SKM-1 treated with dmso at 0.1 percent for 144 hours (cell line): ENCODE results near the gene MACROH2A1.
A peak's percentile ranks its signal among the peaks of the same experiment; 100 is the strongest.

Experiments used
- DNase-seq: peaks from one replicate; lab custom pipeline; 2025; ENCODE audit not compliant: unreplicated experiment; lab: John Stamatoyannopoulos, UW

Gene MACROH2A1

GRCh38 chr5:135333732-135334515, 65.1 kb downstream of the MACROH2A1 start:
- no peak for DNase-seq

DNA sequence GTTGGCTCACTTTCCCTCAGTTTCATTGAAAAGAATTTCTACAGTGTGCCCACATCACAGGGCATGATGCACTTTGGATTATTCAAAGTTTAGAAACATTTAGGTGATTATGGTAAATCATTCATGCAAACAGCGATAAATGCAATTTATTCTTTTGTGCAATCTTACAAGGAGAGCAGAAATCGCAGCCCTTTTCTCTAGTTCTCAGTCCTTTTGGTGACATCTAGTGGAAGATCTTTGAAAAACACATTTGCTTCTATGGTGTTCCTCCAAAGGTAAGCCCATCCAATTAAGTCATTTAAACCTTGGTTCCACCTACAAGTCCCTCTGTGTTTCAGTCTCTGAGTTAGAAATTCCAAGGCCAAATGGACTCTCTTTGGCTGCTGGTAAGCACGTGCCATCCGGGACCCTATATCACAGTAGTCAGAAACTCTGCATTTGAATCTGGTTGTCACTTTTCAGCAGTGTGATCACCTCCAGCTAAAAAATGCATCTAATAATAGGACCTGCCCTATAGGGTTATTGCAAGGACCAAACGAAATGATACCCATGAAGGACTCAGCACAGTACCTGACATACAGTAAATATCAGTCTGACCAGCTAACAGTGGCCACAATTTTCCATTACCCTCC, 66.4 kb downstream of the MACROH2A1 start:
- peak; percentile 48 for DNase-seq

- no peak for DNase-seq
Measured at GRCh38 chr5:135331612-135332011, 67.4 kb downstream of the MACROH2A1 start.

DNA sequence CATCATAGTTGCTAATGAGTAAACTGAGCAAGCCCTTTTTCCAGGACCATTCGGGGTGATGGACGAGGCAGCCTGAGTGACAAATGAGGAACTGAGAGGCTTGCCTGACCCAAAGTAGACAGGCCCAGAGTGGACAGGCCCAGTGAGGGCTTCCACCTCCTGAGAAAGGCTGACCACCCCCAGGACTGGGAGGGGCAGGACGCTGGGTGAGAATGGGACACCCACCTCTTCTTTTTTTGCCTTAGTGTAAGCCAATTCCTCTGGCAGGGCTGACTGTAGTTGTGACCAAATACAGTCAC, 68.3 kb downstream of the MACROH2A1 start:
- DNase-seq, result no peak

- DNase-seq, result no peak
Measured at GRCh38 chr5:135329913-135330797, 68.9 kb downstream of the MACROH2A1 start.

DNA sequence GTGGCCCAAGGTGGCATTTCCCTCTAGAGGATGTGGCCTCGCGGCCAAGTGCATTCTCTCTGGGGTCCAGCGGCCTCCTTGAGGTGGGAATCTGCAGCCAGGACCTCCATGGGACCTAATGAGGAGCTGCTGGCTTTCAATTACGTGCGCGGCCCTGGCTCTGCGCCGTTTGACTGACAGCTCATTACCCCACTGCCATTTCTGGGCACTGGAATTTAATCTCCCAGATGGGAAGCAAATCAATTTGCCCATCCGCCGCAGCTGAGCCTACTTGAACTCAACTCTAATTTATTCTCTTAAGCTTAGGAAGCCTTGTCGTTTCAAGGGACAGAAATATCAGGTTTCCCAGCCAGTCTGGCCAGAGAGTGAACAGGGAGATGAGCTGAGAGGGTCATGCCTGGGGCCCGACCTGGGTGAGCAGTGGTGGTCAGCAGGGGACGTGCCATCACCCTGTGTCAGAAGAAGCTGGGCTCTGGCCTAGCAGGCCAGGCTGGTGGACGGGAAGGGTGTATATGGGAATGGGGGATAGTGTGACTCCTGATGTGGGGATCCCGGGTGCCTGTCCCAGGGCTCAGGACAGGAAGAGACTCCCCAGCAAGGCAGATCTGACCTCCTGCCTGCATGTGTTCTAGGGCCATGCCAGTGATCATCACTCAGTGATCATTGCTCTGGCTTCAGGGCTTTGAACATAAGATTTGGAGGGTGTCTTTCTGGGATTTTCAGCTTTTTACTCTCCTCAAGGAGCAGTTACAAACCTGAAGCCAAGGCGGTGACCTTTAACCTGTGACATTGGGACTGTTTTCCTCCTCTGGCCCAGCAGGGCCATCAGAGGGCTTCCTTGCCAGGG, 69.7 kb downstream of the MACROH2A1 start:
- DNase-seq, result no peak

GRCh38 chr5:135328128-135328687, 70.8 kb downstream of the MACROH2A1 start:
- no peak for DNase-seq

- DNase-seq, result no peak
Measured at GRCh38 chr5:135327429-135328127, 71.5 kb downstream of the MACROH2A1 start.

DNA sequence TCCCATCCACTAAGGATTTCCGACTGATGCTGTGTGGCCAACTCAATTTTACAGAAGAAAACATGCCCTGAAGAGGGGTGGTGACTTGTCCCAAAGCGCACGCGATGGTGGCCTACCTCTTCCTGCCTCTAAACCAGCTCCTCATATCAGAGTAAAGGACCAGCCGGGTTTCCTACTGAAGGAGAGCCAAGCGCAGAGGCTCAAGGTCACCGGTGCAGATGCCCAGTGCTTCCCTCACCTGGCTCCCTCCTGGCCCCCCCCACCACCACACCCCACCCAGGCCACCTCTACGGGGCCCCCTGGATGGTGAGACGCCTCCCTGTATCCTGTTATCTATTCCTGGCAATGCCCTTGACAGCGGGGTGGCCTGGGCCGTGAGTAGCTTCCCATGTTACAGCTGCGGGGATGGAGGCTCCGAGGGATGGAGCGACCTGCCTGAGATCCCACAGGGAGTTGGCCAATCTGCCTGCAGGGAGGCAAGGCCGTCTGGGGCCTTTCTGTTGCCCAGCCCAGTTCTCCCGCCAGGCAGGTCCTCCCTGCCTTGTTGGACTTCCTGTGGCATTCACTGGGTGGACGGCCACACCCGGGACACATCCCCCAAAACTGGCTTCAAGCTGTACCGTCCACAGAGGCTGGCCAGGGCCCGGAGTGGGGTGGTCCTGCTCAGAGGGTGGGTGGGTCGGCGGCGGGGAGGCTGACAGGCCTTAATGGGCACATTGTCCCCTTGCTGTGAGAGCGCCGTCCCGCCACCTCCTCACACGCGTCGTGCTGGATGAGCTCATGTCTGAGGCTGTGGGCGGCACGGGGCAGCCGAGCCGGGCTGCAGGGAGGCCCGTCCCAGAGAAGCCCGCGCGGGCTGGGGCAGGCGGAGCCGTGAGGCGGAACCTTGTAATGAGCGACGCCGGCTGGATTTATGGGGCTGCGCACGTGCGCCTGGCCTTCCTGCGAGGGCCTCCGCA, 72.5 kb downstream of the MACROH2A1 start:
- no peak for DNase-seq

- DNase-seq, result no peak
Measured at GRCh38 chr5:135324897-135325650, 74.0 kb downstream of the MACROH2A1 start.

- no peak for DNase-seq
Measured at GRCh38 chr5:135324160-135324559, 74.9 kb downstream of the MACROH2A1 start.

DNA sequence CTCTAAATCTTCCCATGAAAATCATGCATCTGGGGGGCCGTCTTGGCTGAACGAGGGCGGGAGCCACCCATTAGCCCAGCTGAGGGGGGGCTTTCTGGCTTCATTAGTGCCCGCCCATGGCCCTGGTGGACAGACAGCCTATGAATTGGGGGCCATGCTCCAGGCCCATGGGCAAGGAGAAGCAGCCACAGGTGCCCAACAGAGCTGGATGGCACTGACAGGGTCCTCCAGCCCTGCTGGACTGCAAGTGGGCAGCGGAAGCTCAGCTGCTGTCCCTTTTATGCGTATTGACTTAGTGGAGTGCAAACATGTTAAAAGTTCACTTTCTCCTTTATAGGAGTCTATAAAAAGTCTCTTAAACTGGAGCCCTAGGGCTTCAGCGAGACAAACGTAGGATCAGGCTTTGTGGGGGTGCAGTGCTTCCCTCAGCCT, 75.3 kb downstream of the MACROH2A1 start:
- no peak for DNase-seq

- DNase-seq, result no peak
Measured at GRCh38 chr5:135323227-135323626, 75.8 kb downstream of the MACROH2A1 start.

GRCh38 chr5:135322744-135323143, 76.3 kb downstream of the MACROH2A1 start:
- DNase-seq, result no peak

DNA sequence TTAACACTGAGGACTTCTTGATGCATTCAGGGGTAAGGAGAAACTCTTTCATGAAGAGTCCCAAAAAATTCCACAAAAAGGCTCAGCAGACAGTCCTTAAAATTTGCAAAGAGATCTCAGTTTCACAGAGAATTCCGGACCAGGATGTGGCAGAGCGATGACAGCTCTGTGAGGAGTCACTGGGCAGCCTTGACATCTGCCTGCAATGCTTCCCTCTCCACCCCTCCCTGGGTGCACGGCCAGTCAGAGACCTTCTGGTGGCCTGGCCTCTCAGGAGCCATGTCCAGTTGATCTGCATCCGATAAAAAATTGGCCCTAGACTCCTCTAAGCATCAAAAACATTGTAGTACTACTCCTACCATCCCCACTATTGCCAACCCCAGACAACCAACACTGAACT, 76.8 kb downstream of the MACROH2A1 start:
- DNase-seq, result no peak

DNA sequence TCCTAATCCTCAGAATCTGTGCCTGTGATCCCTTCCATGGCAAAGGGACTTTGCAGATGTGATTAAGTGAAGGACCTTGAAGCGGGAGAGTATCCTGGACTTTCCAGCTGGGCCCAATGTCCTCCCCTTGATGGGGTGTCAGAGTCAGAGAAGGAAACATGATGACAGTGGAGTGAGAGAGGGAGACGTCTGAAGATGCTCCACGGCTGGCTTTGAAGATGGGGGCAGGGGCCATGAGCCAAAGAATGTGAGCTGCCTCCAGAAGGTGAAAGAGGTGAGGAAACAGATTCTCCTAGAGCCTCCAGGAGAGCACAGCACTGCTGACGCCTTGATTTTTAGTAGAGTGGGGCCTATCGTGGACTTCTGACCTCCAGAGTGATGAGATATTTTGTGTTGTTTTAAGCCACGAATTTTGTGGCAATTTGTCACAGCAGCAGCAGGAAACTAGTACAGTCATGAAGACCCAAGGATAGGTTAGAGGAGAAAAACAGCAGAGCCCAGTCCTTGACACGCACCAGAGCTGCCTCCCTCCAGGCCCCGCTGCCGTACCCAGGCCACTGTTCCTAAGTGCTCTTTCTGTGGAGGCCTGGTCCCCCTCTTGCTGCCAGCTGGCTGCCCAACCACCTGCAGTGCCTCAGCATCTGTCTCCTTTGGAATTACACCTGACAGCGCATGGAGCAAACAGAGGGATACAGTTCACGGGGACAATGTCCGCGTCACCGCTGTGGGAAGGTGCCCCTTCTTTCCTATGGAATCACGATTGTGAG, 78.1 kb downstream of the MACROH2A1 start:
- no peak for DNase-seq

DNA sequence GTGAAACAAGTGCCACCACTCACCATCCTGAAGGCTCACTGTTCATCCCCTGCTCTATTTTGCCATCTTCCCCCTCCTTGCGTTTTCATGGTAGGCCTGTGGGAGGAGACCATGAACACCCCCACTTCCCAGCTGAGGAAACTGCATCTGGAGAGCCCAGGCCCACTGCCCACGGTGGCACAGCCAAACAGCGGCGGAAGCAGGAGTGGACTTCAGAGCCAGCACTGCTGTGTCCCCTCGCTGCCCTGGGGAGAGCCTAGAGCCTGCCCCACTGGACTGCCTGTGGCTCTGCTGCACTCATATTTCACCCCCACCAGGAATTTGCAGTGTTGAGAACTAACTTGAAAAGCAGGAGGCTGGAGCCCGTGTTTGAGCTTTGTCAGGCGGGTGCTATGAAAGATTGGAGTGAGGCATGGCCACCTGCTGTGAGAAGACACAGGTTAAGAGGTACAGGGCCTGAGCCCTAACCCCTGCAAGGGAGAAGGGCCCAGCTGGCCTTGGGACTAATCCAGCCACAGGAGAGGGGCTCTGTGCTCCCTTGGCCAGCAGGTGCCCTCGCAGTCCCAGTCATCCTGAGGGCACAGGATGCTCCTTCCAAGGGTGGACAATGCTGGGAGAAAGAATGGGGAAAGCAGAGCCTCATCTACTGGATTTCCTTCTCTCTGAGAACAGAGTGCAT, 79.0 kb downstream of the MACROH2A1 start:
- no peak for DNase-seq
